ENCODE data around the gene VNN1. TPM values are rescaled to one million over a fixed set of nuclear protein-coding genes. Genes with fewer than 3 reads are reported as not detected.

Gene VNN1
- polyA plus RNA-seq, 4 donors: 0.05 to 0.31 (median 0.14) TPM

Other genes with a start within 250 kb of the VNN1 start
- gene STX7, start 200.9 kb downstream of the VNN1 start, polyA plus RNA-seq (ENCODE audit: insufficient read length in 4 of 4): 100 to 1,000 TPM in 3 of 4 donors, 10 to 100 TPM in 1; 89.4 to 110 (median 102) TPM
- gene TAAR9, start 175.8 kb downstream of the VNN1 start, polyA plus RNA-seq (ENCODE audit: insufficient read length in 4 of 4): not detected
- not detected for gene TAAR8, start 161.4 kb downstream of the VNN1 start, polyA plus RNA-seq (ENCODE audit: insufficient read length in 4 of 4)
- gene TAAR6, start 143.7 kb downstream of the VNN1 start, polyA plus RNA-seq (ENCODE audit: insufficient read length in 4 of 4): under 1 TPM in 2 of 4 donors, not detected in 2; 0.08 to 0.15 TPM
- gene TAAR5, start 124.3 kb downstream of the VNN1 start, polyA plus RNA-seq (ENCODE audit: insufficient read length in 4 of 4): not detected
- gene TAAR2, start 89.8 kb downstream of the VNN1 start, polyA plus RNA-seq (ENCODE audit: insufficient read length in 4 of 4): not detected
- gene TAAR1, start 54.9 kb downstream of the VNN1 start, polyA plus RNA-seq (ENCODE audit: insufficient read length in 4 of 4): under 1 TPM in 2 of 4 donors, not detected in 2; 0.17 to 0.21 TPM
- gene VNN2, start 43.8 kb upstream of the VNN1 start, polyA plus RNA-seq (ENCODE audit: insufficient read length in 4 of 4): 1 to 10 TPM; 1.8 to 3.7 (median 2.6) TPM
- gene SLC18B1, start 84.6 kb upstream of the VNN1 start, polyA plus RNA-seq (ENCODE audit: insufficient read length in 4 of 4): 10 to 100 TPM; 31.1 to 40.3 (median 38.7) TPM
- gene RPS12, start 100.5 kb upstream of the VNN1 start, polyA plus RNA-seq (ENCODE audit: insufficient read length in 4 of 4): 1,000 to 10,000 TPM; 1,806 to 2,042 (median 1,909) TPM